ENCODE measurements around the gene SYNE1.
"Not testable (repeated sequence)": the region's sequence is repeated elsewhere in the genome, so short reads cannot be mapped to it uniquely, and the experiment has no call there.

Gene SYNE1

GRCh38 chr6:152167641-152168603 lies 469.2 kb downstream of the SYNE1 start:
- no peak for DNase-seq

- DNase-seq: no peak
Observed at GRCh38 chr6:152166897-152167296, 470.3 kb downstream of the SYNE1 start.

- no peak for DNase-seq
Observed at GRCh38 chr6:152166497-152166896, 470.7 kb downstream of the SYNE1 start.

GRCh38 chr6:152164957-152165356 lies 472.2 kb downstream of the SYNE1 start:
- peak; percentile 14 for DNase-seq

GRCh38 chr6:152161501-152161900 lies 475.7 kb downstream of the SYNE1 start:
- DNase-seq: no peak

GRCh38 chr6:152160346-152160745 lies 476.8 kb downstream of the SYNE1 start:
- DNase-seq: no peak

- DNase-seq: no peak
Observed at GRCh38 chr6:152155792-152156191, 481.4 kb downstream of the SYNE1 start.

GRCh38 chr6:152154559-152155356 lies 482.4 kb downstream of the SYNE1 start:
- DNase-seq: no peak

GRCh38 chr6:152151920-152152319 lies 485.2 kb downstream of the SYNE1 start:
- DNase-seq: no peak

- no peak for DNase-seq
Observed at GRCh38 chr6:152150196-152150595, 487.0 kb downstream of the SYNE1 start.

- DNase-seq: no peak
Observed at GRCh38 chr6:152148412-152148811, 488.8 kb downstream of the SYNE1 start.

GRCh38 chr6:152147269-152147668 lies 489.9 kb downstream of the SYNE1 start:
- DNase-seq: no peak

GRCh38 chr6:152146385-152146784 lies 490.8 kb downstream of the SYNE1 start:
- DNase-seq: no peak

GRCh38 chr6:152143359-152143758 lies 493.8 kb downstream of the SYNE1 start:
- no peak for DNase-seq

GRCh38 chr6:152142105-152142504 lies 495.1 kb downstream of the SYNE1 start:
- DNase-seq: no peak

- DNase-seq: not testable (repeated sequence)
Observed at GRCh38 chr6:152138344-152138743, 498.8 kb downstream of the SYNE1 start.

- no peak for DNase-seq
Observed at GRCh38 chr6:152136449-152136825, 500.7 kb downstream of the SYNE1 start.

GRCh38 chr6:152135755-152136448 lies 501.3 kb downstream of the SYNE1 start:
- DNase-seq: no peak

- DNase-seq: no peak
Observed at GRCh38 chr6:152130441-152130840, 506.7 kb downstream of the SYNE1 start.

- DNase-seq: no peak
Observed at GRCh38 chr6:152129691-152130151, 507.4 kb downstream of the SYNE1 start.

GRCh38 chr6:152127432-152128165 lies 509.6 kb downstream of the SYNE1 start:
- no peak for DNase-seq

GRCh38 chr6:152124429-152125074 lies 512.6 kb downstream of the SYNE1 start:
- DNase-seq: no peak

All from CD4-positive, alpha-beta T cell treated with Interleukin-6 for 4 hours (primary cell).